Glomerular endothelial cell (primary cell): Measurements from ENCODE around the gene TNS3. TPM values are rescaled to one million over a fixed set of nuclear protein-coding genes. Genes with fewer than 3 reads are reported as not detected.
"Not testable (repeated sequence)": the region's sequence is repeated elsewhere in the genome, so short reads cannot be mapped to it uniquely, and the experiment has no call there.

Source experiments
- DNase-seq: peaks from one replicate; pipeline ENCODE4 v3.0.0-alpha.2; 2011; ENCODE audit warnings: low read depth, low spot score; ENCODE audit errors: extremely low read depth
- total RNA-seq: library from RNA; depleted of rRNA; stranded (reverse); fragments of >200 nt; gene quantifications from 2 replicates; pipeline ENCODE4 v1.2.3, GENCODE V29; 2015

TNS3 gene
- total RNA-seq, 1 donor from 2014 or later: 62.3 TPM

DNA sequence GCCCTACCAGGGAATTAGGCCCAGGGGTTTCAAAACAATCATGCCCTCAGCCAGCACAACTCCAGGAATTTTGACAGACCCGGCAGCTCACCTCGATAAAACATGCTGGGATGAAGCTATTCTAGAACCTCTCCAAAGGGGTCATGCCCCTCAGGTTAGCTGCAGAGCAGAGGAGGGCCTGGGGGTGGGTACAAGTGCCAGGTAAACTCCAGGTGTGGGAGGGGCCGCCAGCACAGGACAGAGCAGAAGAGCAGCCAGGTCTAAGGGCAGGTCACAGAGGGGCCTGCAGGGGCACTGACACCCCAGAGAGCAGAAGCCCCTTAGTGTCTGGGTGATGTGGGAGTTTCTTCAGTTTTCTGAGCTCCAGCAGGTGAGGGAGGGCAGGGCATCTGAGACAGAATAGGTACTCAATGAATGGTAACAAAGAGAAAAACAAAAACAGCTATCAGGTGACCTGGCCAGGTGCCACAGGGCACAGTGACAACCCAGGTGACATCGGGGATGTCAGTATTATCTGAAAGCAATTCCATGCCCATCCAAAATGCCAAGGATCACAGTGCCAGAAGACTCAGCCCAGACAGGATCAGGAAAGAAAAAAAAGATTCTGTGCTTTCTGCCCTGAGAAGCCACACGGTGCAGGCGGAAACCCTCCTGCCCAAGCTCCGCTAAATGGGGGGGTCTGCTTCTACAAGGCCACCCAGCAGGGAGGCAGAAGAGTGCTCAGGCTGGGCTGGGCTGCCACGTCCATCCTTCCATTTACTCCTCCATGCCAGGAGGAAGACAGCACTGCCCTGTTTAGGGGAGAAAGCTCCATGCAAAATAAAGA, 104.5 kb downstream of the TNS3 start:
- no peak for DNase-seq

DNA sequence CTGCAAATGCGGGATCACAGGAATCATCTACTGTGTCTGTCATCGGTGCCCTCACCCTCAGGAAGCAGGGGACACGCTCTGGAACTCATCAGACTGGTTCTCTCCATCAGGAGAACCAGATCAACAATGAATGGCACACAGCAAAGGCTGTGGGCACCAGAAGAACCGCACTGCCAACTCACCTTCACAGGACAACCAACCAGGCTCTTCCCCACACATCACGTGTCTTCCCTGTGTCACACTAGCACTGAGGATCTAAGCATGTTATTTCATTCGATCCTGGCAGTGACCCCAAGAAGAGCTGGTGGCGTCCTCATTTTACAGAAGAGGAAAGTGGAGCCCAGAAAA, 106.1 kb downstream of the TNS3 start:
- no peak for DNase-seq

DNA sequence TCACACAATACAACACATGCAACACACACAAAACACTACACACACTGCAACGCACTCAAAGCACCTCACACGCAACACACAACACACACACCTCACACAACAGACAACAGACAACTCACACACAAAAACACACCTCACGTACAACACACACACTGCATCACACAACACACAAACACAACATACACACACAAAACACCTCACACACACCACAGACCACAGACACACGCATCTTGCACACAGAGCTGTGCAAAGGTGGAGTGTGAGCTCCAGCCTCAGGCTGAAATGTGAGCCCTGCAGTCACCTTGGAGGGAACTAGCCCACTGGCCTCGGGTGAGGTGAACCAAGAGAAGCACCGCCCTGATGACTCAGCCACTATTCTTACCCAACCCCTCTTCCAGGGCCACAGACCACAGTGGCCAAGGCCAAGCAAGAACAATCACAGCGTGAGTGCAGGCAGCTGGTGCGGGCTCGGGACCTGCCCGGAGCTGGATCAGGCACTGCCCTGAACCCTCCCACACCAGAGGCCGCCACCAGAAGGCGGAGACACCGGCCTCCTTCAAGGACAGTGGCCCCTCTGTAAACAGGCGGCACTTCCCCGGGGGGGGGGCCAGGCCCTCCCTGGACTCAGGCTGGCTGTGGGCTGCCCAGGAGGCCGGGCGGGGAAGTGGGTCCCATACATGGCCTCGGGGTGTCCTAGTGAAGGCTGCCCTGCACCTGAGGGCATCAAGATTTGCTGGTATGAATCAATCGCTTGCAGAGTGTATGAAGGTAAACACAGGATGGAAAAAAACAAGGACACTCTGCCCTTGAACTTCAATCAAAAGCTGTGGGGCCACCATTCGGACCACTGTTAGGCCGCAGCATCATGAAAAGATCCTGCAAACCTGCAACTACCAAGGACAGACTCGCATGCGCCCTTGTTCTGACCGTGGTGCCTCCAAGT, 106.7 kb downstream of the TNS3 start:
- DNase-seq: no peak

DNA sequence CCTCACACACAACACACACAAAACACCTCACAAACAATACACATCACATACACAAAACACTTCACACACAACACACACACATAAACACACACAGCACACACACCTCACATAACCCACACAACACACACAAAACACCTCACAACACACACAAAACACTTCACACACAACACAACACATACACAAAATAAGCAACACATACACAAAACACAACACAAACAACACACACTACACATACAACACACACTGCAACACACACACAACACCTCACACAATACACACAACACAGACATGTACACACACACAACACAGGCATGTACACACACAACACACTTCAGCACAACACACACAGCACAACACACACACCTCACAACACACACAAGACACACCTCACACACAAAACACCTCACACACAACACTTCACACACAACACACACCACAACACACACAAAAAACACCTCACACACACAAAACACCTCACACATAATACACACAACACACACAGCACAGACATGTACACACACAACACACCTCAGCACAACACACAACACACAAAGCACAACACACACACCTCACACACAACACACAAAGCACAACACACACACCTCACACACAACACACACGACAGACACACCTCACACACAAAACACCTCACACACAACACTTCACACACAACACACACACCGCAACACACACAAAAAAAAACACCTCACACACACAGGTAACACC, 107.5 kb downstream of the TNS3 start:
- DNase-seq: no peak

DNA sequence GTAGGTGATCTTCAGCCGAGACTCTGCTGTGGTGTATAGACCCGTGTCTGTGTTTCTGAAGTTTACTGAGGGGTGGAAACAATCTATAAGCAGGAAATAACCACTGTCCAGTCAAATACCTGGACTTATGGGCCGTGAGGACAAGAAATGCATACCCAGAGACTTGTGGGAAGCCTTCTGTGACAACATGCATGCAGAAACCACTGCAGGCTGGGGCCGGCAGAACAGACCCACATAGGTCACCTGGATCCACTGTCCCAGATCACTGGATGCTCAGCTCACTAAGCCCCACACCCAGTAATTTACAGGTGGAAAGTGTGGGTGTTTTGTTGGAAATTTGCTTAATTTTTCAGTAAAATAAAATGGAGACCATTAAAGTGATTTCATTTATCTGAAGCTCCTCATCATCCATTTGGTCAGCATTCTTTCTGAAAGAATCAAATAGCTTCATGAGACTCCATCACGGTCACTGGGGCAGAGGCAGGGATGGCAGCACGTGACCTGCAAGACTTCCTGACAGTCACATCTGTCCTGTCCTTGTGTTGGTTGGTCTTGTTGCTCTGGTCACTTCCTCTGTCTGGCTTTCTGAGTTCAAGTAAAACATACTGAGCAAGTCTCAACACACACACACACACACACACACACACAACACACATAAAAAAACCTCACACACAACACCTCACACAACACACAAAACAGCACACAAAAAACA, 108.3 kb downstream of the TNS3 start:
- no peak for DNase-seq

DNA sequence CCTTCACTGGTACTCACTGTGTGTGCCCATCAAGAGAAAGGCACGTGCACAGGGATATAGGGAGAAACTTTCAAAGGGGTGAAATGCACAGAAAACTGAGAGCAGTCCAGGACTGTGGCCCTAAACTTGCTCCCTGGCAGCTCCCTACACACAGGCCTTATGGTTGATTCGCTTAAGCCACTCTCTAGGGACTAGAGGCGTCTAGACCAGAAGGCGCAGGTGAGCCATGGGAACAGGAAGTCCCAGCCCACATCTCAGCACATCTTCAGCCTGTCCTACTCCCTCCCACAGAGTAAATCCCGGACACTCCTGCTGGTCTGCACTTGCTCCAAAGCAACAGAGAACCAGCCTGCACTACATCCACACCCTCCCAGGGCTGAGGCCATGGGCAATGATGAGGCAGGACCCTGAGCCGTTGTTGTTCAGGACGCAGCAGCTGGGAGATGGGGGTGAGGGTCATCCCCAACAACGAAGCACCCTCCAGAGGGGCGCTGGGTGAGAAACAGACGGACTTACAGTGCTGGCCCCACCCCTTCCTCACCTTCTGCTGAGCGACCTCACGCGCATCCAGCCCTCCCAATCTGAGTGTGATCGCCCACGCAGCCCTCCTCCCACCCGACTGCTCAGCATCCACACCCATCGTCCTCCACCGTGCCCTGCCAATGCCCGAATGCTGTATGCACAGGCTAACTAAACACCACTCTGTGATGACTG, 109.3 kb downstream of the TNS3 start:
- DNase-seq: no peak

DNA sequence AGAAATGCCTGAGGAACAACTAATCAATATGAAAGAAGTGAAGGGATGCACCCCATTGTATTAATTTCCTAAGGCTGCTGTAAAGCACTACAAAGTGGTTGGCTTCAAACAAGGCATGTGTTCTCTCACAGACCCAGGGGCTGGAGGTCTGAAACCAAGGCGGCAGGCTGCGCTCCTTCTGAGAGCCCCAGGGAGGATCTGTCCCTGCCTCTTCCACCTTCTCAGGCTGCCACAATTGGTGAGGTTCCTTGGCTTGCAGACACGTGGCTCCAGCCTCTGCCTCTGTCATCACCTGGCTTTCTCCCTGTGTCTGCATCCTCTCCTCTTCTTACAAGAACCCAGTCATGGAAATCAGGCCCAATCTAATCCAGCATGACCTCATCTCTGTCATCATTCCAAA, 110.1 kb downstream of the TNS3 start:
- no peak for DNase-seq

DNA sequence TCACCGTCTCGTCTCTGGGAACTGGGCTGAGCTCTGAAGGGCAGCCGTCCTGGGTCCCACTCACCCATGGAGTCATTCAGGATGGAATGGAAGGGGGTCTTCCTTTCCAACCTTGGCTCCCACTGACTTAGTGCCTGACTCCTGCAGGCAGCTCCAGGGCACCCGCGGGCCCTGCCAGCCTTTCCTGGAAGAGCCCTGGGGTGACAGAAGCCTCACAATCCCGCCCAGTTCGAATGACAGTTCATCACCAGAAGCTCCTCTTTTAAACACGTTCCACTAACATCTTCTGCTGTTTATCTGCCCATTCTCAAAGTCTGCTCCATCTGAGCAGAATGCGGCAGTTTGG, 110.6 kb downstream of the TNS3 start:
- no peak for DNase-seq

DNA sequence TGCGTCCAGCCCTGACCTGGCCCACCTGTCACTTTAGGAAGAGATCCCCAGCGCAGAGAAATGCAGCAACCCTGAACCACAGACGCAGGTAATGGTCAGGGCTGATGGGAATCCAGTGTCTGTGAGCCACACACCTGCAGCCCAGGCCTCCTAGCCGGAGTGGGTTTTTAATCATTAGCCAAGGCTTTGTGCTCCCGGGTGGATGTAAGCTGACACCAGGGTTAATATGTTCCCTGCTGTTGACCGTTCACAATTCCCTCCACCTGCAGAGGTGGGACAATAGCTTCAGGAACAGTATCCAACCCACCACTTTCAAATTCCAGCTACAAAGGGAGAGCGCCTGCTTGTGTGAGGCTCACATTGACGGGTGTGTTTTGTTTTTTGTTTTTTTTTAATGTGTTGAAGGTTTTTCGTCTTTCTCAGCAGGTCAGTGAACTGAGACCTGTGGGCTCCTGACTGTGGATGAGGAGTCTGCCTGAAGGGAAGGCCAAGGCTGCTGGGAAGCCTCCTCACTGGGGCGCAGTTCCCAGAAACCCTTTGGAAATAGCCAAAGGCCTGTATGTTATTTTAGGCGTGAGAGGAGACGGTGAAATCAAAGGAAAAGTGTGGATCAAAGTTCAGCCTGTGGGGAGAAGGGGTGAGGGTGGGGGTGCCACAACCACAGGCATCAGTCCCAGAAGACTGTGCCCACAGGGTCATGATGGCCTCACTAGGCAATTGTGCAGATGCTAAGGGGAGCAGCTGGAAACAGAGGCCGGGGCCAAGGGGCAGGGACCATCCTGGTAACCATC, 111.1 kb downstream of the TNS3 start:
- no peak for DNase-seq

DNA sequence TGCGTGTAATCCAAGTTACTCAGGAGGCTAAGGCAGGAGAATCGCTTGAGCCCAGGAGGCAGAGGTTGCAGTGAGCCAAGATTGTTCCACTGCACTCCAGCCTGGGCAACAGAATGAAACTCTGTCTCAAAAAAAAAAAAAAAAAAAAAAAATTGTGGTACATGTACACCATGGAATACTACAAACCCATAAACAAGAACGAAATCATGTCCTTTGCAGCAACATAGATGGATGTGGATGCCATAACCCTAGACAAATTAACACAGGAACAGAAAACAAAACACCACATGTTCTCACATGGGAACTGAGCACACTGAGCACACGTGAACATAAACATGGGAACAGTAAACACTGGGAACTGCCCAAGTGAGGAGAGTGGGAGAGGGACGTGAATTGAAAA, 112.1 kb downstream of the TNS3 start:
- DNase-seq: not testable (repeated sequence)

DNA sequence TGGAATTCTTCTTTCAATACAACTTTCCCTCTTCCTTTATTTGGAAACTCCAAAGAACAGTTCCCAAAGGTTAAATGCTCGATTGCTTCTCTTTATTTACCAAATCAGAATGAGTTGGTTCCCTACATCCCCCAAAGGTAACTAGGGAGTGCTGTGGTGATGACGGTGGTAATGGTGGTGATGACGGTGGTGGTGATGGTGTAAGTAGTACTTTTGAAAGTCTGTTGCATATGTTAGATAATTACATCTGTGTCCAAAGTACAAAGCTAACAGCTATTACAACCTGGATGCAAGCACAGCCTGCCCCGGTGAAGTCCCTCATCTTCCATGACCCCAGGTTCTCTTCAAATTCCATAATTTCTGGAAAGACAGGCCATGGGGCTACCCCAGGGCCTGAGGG, 115.1 kb downstream of the TNS3 start:
- no peak for DNase-seq

DNA sequence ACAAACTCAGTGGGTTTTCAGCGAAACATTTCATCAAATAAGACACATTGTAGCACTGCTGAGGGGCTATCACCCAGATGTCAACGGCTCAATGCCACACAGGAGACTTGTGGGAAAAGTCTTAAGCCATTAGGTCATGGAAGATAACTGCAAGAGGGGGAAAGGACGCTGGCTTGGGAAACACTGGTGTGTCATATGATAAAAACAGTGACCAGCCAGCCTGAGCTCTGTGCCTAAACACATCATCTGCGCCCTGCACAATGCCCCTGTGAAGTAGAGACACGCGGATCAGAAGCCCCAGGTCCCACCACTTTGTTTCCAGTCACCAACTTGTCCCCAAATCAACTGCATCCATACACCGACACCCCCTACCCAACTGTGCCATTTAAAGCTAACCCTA, 116.7 kb downstream of the TNS3 start:
- no peak for DNase-seq

DNA sequence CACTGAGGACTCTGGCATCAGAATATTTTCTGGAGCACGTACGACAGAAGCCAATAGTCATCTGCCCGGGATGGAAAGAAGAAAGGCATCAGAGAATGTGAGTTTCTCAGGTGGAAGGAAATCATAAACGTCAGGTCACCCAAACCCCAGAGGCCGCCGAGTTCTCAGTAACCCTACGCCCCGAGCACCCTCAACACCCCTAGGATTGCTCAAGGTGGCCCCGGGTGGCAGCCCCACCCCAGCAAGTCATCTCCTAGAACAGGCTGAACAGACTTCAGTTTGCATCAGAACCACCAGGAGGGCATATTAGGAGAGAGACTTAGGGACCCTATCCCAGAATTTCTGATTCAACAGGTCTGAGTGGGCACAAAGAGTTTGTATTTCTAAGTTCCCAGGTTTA, 117.6 kb downstream of the TNS3 start:
- DNase-seq: no peak

DNA sequence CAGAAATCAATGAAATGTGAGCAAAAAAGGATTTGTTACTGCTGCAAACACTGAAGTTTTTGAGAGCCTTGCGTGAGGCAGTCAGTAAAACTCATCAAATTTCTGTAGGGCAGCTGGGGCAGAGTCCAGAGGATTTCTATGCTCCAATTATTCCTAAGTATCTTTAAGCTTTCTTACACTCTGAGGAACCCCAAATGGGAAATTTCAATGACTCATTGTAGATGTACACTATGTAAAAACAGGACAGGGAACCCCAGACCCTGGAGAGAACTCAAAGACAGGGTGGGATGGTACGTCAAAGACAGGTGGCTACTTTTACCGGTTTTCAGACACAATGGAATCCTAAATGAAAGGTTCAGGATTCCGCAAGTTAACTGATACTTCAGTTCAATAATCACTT, 120.2 kb downstream of the TNS3 start:
- DNase-seq: no peak

DNA sequence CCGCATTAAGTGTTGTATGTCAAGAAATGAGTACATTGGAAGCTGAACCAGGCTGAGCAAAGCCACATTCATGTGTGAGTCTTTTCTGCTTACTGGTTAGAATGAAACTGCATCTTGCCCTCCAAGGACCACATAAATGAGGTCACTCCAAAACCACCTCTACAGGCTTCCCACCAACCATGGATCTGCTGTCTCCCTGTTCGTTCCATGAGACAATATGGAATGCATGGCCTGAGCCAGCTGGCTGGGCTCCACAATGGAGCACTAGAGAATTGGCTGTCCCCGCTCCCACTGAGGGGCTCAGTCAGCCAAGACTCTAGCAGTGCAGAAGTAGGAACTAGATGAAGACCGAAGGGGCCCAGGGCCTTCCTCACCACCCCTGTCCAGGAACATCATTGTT, 120.8 kb downstream of the TNS3 start:
- no peak for DNase-seq

DNA sequence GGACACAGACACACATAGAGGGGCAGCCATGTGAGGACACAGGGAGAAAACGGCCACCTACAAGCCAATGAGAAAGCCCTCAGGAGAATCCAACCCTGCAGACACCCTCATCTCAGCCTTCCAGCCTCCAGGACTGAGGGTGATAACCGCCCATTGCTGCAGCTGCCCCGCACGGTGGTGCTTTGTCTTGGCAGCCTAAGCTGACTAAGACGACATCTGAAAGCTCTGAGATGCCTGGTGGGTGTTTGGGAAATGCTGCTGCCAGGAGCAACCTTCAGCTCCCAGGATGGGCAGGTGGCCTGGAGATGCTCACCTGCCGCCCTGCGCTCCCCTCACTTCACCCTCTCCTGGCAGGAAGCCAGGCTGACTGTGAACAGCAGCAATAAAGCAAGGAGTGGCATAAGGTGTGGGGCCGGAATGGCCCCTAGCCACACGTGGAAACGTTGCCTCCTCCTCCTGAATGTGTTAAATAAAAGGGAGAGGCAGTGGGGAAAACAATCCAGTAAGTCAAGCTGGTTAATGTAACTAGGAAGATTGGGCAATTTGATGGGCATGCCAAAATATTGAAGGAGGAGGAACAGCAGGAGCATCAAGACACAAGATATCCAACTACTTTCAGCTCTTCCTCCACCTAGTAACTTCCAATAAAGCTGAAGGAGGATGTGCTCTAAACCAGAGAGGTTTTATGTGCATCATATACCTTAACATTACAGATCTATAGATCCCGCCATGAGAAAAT, 121.5 kb downstream of the TNS3 start:
- DNase-seq: no peak

DNA sequence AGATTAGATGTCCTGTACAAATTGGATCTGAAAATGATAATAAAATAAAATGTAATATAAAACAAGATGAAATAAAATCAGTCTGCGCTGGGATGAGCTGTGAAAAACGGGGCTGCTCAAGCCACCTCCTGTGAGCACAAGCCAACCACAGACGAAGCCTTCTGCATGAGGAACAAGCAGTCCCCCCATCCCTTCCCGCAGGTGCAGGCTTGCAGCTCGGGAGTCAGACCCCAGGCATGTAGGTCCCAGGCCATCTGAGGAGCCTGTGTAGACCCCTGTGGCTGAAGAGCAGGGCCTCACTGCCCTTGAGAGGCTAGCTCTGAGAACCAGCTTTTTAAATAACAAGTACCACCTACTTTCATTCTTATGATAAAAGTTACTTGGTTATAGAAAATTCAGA, 123.4 kb downstream of the TNS3 start:
- DNase-seq: no peak

DNA sequence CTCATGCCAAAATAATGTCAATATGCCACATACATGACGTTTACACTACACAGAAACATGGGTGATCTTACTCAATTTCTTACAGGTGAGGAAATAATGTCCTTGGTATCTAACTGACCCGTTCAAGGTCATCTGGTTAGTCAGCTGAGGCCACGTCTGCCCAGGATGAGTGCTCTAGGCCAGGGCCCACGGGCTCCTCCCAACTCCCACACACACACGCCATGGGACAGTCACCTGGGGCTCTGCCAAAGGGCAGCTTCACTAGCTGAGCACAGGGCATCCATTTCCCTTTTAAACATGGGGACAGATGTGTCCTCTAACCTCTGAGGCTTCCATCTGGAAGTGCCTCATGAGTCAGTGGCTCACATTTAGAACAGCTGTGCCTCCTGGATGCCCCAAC, 123.9 kb downstream of the TNS3 start:
- no peak for DNase-seq
